Iris pigment epithelial cell (primary cell): Measurements from ENCODE around the gene NGEF.
A peak's percentile ranks its signal among the peaks of the same experiment; 100 is the strongest.

Source experiments
- DNase-seq: peaks from one replicate; pipeline ENCODE4 v3.0.0-alpha.2; 2011; ENCODE audit warnings: low read depth

Gene NGEF

GRCh38 chr2:232999354-232999753 is 13.7 kb downstream of the NGEF start:
- DNase-seq = no peak

GRCh38 chr2:232998666-232998985 is 14.4 kb downstream of the NGEF start:
- no peak for DNase-seq

- no peak for DNase-seq
Observed at GRCh38 chr2:232997749-232998665, 15.0 kb downstream of the NGEF start.

- no peak for DNase-seq
Observed at GRCh38 chr2:232994446-232994845, 18.6 kb downstream of the NGEF start.

- DNase-seq = no peak
Observed at GRCh38 chr2:232993231-232993821, 19.7 kb downstream of the NGEF start.

GRCh38 chr2:232986155-232986554 is 26.9 kb downstream of the NGEF start:
- DNase-seq = no peak

GRCh38 chr2:232984451-232985207 is 28.4 kb downstream of the NGEF start:
- DNase-seq = no peak

GRCh38 chr2:232983669-232984140 is 29.4 kb downstream of the NGEF start:
- no peak for DNase-seq

GRCh38 chr2:232982926-232983668 is 30.0 kb downstream of the NGEF start:
- DNase-seq = no peak

GRCh38 chr2:232981767-232982360 is 31.2 kb downstream of the NGEF start:
- no peak for DNase-seq

GRCh38 chr2:232981356-232981755 is 31.7 kb downstream of the NGEF start:
- DNase-seq = no peak

GRCh38 chr2:232980683-232981082 is 32.4 kb downstream of the NGEF start:
- peak; percentile 14 for DNase-seq

GRCh38 chr2:232979871-232980461 is 33.1 kb downstream of the NGEF start:
- peak; percentile 60 for DNase-seq

GRCh38 chr2:232977438-232977971 is 35.6 kb downstream of the NGEF start:
- DNase-seq = no peak

GRCh38 chr2:232976666-232977437 is 36.2 kb downstream of the NGEF start:
- no peak for DNase-seq

GRCh38 chr2:232976176-232976575 is 36.9 kb downstream of the NGEF start:
- no peak for DNase-seq

- no peak for DNase-seq
Observed at GRCh38 chr2:232974396-232974795, 38.7 kb downstream of the NGEF start.

- DNase-seq = no peak
Observed at GRCh38 chr2:232973796-232974195, 39.3 kb downstream of the NGEF start.

- DNase-seq = no peak
Observed at GRCh38 chr2:232973011-232973735, 39.9 kb downstream of the NGEF start.
